Suprapubic skin (tissue), 4 donors: Measurements from ENCODE around the gene ZNF77. TPM values are rescaled to one million over a fixed set of nuclear protein-coding genes. Genes with fewer than 3 reads are reported as not detected.
"Not testable (repeated sequence)": the region's sequence is repeated elsewhere in the genome, so short reads cannot be mapped to it uniquely, and the experiment has no call there.

Source experiments
- DNase-seq, 2 donors: peaks; one replicate each; pipeline ENCODE4 v3.0.0-alpha.2; 2019; ENCODE audit warnings: low spot score in 2 of 2
- H3K27ac ChIP-seq: fragments of 200-600 bp; sonication (generic); one replicate; pipeline ENCODE4 v1.5.1; 2019
- H3K27me3 ChIP-seq: fragments of 200-600 bp; sonication (generic); one replicate; pipeline ENCODE4 v1.5.1; 2019
- H3K36me3 ChIP-seq: fragments of 200-600 bp; sonication (generic); one replicate; pipeline ENCODE4 v1.5.1; 2019
- H3K4me1 ChIP-seq: fragments of 200-600 bp; sonication (generic); one replicate; pipeline ENCODE4 v1.5.1; 2019
- H3K4me3 ChIP-seq: fragments of 200-600 bp; sonication (generic); one replicate; pipeline ENCODE4 v1.5.1; 2019; ENCODE audit warnings: mild to moderate bottlenecking
- H3K9me3 ChIP-seq: fragments of 200-600 bp; sonication (generic); one replicate; pipeline ENCODE4 v1.5.1; 2019
- EP300 ChIP-seq: sonication (generic); formaldehyde crosslinking; IDR thresholded peaks from one replicate; pipeline ENCODE4 v1.6.1; 2017; ENCODE audit warnings: antibody characterized with exemption
- POLR2A ChIP-seq, 2 donors: fragments of 450-650 bp; IDR thresholded peaks; one replicate each; pipeline ENCODE4 v1.6.1; 2017; ENCODE audit warnings: antibody characterized with exemption in 2 of 2, mild to moderate bottlenecking in 2 of 2, moderate library complexity in 2 of 2
- POLR2AphosphoS5 ChIP-seq, 3 donors: sonication (generic); formaldehyde crosslinking; IDR thresholded peaks; one replicate each; pipeline ENCODE4 v1.6.1; 2017; ENCODE audit warnings: antibody characterized with exemption in 3 of 3
- WGBS: methylation state at CpG from one replicate; pipeline ENCODE4 v1.1.5; 2018; 5-methylcytosine and 5-hydroxymethylcytosine counted together
- total RNA-seq, 4 donors: library from RNA; depleted of rRNA; stranded (reverse); fragments of >200 nt; gene quantifications; one replicate each; pipeline ENCODE4 v1.1.0, GENCODE V29; 2016
- TF ChIP-seq, protein P1 (sequence below), 2 donors: fragments of 200-600 bp in 1 of 2; fragments of 450-650 bp in 1 of 2; sonication (generic) in 1 of 2; IDR thresholded peaks; one replicate each; pipeline ENCODE4 v1.5.1; 2016 to 2019; ENCODE audit warnings: antibody characterized with exemption in 2 of 2, mild to moderate bottlenecking in 1 of 2, moderate library complexity in 1 of 2

ZNF77 gene
- total RNA-seq, 4 donors from 2014 or later, result 2.8 to 5.6 (median 3.9) TPM

GRCh38 chr19:2970201-2970835 lies 25.5 kb upstream of the ZNF77 start:
- no peaks in the 10 kb centered on the region for H3K27me3 ChIP-seq
- no peaks in the 10 kb centered on the region for H3K36me3 ChIP-seq
- H3K27ac ChIP-seq, result peak overlapping the region; percentile 90
- TF ChIP-seq POLR2AphosphoS5 (IDR thresholded peaks at IDR 0.05) (no peak), EP300 (no peak)
- H3K9me3 ChIP-seq, result no peaks in the 10 kb centered on the region
- DNase-seq, result no peak
- WGBS, result 77% methylated on average over 9 of the region's 9 CpGs
- H3K4me1 ChIP-seq, result peaks cover 60% of the 10 kb centered on the region
- no peak overlapping the region for H3K4me3 ChIP-seq

DNA sequence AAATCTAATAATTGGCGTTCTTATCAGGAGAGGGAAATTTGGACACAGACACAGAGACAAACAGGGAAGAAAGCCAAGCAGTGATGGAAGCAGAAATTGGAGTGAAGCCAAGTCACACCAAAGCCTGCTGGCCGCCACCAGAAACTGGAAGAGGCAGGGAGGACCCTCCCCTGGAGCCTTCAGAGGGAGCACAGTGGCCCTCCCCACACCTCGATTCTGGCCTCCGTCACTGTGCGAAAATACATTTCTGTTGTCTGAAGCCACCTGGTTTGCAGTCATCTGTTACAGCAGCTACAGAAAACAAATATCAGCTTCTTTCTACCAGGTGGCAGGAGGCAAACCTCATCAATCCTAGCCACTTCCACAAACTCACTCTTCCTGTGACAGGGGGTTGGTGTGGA lies 24.3 kb upstream of the ZNF77 start:
- TF ChIP-seq, protein P1, sequence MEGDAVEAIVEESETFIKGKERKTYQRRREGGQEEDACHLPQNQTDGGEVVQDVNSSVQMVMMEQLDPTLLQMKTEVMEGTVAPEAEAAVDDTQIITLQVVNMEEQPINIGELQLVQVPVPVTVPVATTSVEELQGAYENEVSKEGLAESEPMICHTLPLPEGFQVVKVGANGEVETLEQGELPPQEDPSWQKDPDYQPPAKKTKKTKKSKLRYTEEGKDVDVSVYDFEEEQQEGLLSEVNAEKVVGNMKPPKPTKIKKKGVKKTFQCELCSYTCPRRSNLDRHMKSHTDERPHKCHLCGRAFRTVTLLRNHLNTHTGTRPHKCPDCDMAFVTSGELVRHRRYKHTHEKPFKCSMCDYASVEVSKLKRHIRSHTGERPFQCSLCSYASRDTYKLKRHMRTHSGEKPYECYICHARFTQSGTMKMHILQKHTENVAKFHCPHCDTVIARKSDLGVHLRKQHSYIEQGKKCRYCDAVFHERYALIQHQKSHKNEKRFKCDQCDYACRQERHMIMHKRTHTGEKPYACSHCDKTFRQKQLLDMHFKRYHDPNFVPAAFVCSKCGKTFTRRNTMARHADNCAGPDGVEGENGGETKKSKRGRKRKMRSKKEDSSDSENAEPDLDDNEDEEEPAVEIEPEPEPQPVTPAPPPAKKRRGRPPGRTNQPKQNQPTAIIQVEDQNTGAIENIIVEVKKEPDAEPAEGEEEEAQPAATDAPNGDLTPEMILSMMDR (IDR thresholded peaks at IDR 0.05), result no peak
- no peak for TF ChIP-seq POLR2AphosphoS5 (IDR thresholded peaks at IDR 0.05)
- no peak for TF ChIP-seq POLR2A (IDR thresholded peaks at IDR 0.05)
- TF ChIP-seq EP300, result no peak
- peaks cover 48% of the 10 kb centered on the region for H3K4me1 ChIP-seq
- no peak for DNase-seq
- no peaks in the 10 kb centered on the region for H3K27me3 ChIP-seq
- no peaks in the 10 kb centered on the region for H3K9me3 ChIP-seq
- H3K36me3 ChIP-seq, result no peaks in the 10 kb centered on the region
- 44% methylated on average over 5 of the region's 5 CpGs for WGBS
- peak overlapping the region; percentile 90 for H3K27ac ChIP-seq
- H3K4me3 ChIP-seq, result no peak overlapping the region

- Histone ChIP-seq H3K9me3 (no peaks in the 10 kb centered on the region), H3K4me3 (no peak overlapping the region), H3K4me1 (peaks cover 39% of the 10 kb centered on the region), H3K36me3 (no peaks in the 10 kb centered on the region), H3K27me3 (no peaks in the 10 kb centered on the region), H3K27ac (no peak overlapping the region)
- TF ChIP-seq POLR2A (IDR thresholded peaks at IDR 0.05) (no peak), POLR2AphosphoS5 (IDR thresholded peaks at IDR 0.05) (no peak), EP300 (no peak)
- TF ChIP-seq, protein P1 (IDR thresholded peaks at IDR 0.05), result no peak
- no peak for DNase-seq
- 71% methylated on average over 8 of the region's 8 CpGs for WGBS
Measured at GRCh38 chr19:2967972-2968371, 23.2 kb upstream of the ZNF77 start.

- 99% methylated on average over 5 of the region's 5 CpGs for WGBS
- Histone ChIP-seq H3K36me3 (no peaks in the 10 kb centered on the region), H3K9me3 (no peaks in the 10 kb centered on the region), H3K27me3 (no peaks in the 10 kb centered on the region), H3K4me3 (no peak overlapping the region), H3K4me1 (peaks cover 20% of the 10 kb centered on the region), H3K27ac (no peak overlapping the region)
- TF ChIP-seq POLR2AphosphoS5 (IDR thresholded peaks at IDR 0.05), result no peak
- no peak for TF ChIP-seq POLR2A (IDR thresholded peaks at IDR 0.05)
- TF ChIP-seq EP300, result no peak
- TF ChIP-seq, protein P1 (IDR thresholded peaks at IDR 0.05), result no peak
- DNase-seq, result no peak
Measured at GRCh38 chr19:2964874-2965273, 20.1 kb upstream of the ZNF77 start.

GRCh38 chr19:2963631-2964030 lies 18.9 kb upstream of the ZNF77 start:
- H3K27me3 ChIP-seq, H3K36me3 ChIP-seq, H3K9me3 ChIP-seq, H3K27ac ChIP-seq, H3K4me3 ChIP-seq, DNase-seq: not testable (repeated sequence)
- WGBS, result 88% methylated on average over 12 of the region's 12 CpGs
- H3K4me1 ChIP-seq, result peaks cover 12% of the 10 kb centered on the region

- DNase-seq, result no peak
- 95% methylated on average over 5 of the region's 5 CpGs for WGBS
- no peak overlapping the region for H3K27ac ChIP-seq
- TF ChIP-seq POLR2AphosphoS5 (IDR thresholded peaks at IDR 0.05), result no peak
- TF ChIP-seq, protein P1 (IDR thresholded peaks at IDR 0.05), result no peak
- TF ChIP-seq POLR2A (IDR thresholded peaks at IDR 0.05), result no peak
- TF ChIP-seq EP300, result no peak
- peaks cover 7% of the 10 kb centered on the region for H3K4me1 ChIP-seq
- H3K36me3 ChIP-seq, result no peaks in the 10 kb centered on the region
- H3K27me3 ChIP-seq, result no peaks in the 10 kb centered on the region
- no peaks in the 10 kb centered on the region for H3K9me3 ChIP-seq
- no peak overlapping the region for H3K4me3 ChIP-seq
Measured at GRCh38 chr19:2963122-2963521, 18.4 kb upstream of the ZNF77 start.
